HG03575 (cell line): ENCODE measurements around the gene ANKRD18A.

Experiments
- ATAC-seq: cut with Tn5 transposase; IDR thresholded peaks from one replicate; pipeline ENCODE4 v1.9.1; 2021; ENCODE audit not compliant: unreplicated experiment, insufficient number of reproducible peaks, low FRiP score; ENCODE audit errors: extremely low read depth

ANKRD18A gene

DNA sequence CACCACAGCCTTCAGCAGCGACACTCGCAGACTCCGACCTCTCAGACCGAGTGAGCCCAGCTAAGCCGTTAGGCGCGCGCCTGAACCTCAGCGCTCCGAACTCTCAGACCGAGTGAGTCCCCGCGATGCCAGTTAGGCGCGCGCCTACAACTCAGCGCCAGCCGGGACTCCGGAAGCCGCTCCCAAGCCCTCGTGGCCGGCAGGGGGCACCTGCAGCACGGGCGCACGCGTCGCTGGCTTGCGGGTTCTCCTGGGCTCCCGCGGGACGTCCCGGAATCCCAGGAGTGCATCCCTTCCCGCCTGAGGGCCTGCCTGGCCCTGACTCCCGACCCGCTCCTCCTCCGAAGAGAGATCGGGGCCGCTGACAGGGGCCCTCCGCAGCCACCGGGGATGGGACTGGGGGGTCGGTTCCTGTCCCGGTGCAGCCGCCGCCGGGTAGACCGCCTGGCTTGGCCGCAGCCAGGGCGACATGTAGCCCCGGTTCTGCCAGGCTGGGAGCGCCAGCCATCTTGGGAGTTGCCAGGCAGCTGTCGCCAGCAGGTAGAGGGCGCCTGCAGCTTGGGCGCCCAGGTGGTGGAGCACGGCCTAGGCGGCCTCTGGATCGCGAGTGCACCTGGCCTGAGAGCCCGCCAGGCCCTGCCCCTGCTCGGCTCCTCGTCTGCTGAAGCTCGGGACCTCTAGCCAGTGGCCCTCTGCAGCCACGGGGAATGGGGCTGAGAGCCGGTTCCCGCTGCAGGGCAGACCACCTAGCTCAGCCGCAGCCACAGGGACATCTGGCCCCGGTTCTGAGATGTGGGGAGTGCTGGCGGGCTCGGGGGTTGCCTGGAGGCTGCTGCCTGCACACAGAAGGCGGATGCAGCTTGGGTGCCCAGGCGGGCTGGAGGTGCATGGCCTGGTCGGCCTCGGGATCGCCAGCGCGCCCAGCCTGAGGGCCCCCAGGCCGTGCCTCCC, at the start of gene ANKRD18A:
ANKRD18A (minus strand) TSS at position 114 of the 951 bp plus-strand sequence. CDS start 311 bp downstream, outside the sequence.
- ATAC-seq = no peak

DNA sequence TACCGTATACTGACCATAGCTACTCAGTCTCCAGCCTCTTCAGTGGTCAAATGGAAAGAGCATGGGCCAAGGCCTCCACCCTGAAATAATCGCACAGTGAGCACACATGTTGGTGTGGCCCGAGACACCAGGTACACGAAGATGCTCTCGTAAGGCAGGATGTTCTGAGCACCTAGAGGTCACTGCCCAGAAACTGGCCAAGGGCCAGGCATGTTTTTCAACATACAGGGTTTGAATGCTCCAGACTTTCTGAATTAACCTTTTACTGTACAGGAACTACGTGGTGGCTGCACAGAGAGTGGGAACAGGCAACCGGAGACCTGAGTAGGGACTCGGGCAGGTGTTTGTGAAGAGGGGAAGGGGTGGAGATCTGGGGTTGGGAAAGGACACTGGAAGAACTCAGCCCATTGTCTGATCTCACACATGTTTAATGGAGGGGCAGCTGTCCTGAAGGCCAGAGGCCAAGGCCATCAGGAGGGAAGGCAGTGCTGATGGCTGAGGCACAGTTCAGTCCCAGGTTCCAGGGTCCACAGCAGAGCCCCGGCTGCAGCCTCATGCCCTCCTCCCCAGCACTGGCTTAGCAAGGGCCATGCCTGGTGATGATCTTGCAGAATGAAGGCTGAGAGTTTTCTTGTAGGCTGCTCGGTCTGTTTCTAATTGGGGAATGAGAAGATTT, 48.5 kb upstream of the ANKRD18A start:
- no peak for ATAC-seq

DNA sequence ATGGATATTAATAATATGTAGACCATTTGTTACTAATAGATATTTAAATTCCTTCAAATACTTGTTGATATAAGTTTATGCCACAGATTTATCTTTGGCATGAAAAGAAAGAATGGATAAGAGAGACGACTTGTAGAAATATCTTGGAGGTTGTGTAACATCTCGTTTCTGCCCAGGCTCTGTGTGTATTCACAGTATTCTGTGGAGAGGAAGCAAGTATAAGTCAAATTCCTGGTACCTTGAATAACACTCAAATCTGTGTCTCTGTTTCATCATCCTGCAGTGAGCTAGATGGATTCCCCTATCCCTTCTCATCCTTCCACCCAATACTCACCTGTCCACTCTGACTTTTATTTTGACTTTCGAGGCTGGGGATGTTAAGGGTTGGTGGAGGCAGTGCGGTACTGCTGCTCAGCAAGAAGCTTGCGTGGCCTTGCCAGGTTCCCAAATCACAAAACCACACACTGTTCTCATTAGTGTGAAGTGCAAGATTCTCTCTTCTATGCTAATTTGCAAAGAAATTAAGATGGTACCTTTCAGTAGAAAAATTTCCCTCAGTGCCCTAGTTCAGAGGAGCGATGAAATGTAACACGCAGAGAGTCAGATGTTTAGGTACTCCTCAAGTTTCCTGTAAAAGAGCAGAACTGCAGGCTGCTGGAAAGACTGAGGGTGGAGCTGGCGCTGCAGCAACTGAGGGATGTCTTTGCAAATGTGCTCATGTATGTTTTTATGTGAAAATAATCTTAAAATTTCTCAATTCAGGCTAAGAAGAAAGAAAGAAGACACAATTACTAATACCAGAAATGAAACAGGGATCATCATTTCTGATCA, 42.6 kb upstream of the ANKRD18A start:
- no peak for ATAC-seq

DNA sequence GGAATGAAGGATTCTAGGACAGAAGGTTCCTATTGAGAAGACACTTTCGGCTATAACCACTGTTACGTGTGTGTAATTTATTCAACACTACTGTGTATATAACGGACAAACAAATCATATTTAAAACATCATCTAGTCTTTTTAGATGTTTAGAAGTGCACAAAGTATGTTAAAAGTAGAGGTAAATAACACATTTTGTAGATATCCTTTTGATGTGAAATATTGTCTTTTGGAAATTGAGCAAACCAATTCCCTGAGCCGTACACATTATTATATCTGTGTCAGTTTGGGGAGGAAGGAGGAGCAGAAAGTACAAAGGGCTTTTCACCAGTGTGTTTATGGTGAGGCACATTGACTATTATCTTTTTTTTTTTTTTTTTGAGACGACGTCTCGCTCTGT, 39.1 kb upstream of the ANKRD18A start:
- no peak for ATAC-seq

DNA sequence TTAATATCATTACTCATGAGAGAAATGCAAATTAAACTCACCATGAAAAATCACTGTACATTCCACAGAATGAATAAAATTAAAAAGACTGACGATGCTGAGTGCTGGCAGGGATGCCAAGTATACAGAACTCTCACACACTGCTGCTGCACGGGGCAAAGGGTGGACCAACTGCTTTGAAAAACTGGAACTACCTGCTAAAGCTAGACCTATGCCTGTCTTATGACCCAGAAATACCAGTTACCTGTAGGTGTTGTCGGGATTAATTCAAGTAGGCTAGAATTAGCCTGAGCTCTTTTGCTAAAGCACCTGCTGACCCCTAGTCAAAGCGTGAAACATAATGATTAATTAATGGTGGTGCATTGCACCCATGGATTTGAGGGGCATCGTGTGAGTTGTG, 36.5 kb upstream of the ANKRD18A start:
- ATAC-seq = no peak

DNA sequence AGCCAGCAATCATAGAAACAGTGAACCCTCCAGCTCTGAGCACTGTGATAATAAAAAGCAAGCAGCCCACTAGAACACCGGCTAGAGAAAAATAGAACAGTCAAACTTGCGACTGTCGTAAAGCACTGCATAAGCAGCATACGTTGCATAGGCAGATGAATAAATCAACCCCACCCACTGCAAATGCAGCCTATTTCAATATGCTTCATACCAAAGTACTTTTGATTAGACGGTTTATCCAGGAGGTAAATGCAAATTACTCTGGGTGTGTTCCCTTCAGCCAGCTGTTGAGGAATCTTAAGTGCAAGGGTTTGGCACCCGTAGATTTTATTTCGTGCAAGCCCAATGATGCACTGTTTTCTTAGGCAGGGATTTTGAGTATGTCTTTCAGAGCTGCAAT, 32.1 kb upstream of the ANKRD18A start:
- ATAC-seq = no peak

DNA sequence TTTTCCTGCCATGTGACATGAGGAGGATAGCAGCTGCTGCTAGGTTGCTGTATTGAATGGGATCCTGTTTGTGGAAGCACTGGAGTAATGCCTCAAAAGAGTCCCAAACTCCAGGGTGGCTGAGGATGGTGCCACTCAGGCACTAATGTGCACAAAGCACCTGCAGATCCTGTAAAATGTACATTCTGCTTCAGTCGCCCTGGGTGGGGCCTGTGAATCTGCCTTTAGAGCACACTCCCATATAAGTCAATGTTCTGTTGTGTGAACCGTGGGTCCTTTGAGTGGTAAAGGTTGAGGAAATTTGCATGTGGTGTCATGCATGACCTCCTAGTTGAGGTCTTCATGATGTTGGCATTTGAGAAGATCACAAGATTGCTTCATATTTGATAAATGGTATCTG, 31.6 kb upstream of the ANKRD18A start:
- no peak for ATAC-seq

DNA sequence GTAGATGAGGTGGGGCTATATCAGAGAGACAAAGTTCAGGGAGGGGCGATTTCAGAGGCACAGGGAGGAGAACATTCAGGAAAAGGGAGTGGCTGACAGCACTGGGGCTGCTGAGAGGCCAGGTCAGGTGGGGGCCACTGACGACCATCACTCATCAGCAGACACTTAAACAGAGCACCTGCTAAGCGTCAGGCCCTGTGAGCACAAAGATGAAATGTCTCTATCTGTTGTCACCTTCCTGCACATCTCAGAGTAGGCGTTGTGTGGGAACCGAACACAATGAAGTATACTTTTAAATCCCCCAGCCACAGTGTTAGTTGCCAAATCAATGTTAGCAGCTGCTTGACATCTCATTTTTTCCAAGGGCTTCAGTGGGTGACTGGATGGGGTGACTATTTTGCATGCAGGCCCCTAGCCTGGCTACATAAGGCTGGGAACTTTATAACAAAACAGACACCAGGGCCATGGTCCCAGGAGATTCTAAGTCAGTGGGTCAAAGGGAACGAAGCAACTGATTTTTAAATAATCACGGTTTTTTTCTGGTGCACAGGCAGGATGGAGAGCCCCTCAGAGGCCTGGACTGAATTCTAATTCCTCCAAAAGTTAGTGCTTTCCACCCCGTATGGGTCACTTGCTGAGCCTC, 31.1 kb upstream of the ANKRD18A start:
- ATAC-seq = no peak

DNA sequence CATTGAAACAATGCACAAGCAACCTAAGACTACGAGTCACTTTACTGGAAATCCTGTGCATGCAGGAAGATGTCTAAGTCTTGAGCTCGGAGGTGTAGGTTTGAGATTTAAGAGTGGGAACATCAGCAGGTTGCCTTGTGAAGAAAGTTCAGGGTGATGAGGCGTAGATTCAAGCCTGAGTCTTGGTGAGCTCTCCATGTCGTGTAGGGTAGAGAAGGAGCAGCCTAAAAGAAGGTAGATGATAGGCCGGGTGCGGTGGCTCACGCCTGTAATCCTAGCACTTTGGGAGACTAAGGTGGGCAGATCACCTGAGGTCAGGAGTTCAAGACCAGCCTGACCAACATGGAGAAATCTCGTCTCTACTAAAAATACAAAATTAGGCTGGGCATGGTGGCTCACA, 30.2 kb upstream of the ANKRD18A start:
- no peak for ATAC-seq

DNA sequence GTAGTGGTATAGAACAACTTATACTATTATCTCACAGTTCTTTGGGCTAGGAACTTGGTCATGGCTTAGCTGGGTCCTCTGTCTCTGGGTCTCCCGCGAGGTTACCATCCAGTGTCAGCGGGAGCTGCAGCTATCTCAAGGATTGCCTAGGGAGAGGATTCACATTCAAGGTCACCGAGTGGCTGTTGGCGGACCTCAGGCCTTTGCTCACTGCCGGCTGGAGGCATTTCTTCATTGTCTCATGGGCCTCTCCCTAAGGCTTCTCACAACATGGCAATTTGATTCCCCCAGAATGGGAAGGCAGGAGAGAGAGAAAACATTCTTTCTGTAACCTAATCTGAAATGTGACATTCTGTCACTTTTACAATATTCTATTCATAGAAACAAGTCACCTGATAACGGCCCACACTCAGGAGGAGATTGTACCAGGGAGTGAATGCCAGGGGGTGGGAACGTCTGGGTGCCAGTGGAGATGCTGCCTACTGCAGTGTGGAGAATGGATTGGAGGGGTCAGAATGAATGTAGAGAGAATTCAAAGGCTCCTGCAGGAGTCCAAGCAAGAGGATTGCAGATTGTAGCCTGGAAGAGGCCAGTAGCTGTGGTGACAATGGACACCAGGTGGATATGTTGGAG, 29.5 kb upstream of the ANKRD18A start:
- ATAC-seq = no peak

DNA sequence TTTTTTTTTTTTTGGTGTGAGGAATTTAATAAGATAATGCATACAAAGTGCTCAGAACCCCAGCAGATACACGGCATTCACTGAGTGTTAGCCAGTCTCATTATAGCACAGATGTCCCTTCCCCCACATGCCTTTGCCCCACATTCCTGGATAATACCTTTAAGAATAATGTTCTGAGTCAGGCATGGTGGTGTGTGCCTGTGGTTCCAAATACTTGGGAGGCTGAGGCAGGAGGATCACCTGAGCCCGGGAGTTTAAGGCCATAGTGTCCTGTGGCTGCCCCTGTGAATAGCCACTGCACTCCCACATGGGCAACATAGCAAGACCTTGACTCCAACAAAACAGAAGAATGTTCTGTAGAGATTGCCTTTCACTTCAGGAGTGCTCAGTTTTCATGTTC, 24.2 kb upstream of the ANKRD18A start:
- ATAC-seq = no peak

DNA sequence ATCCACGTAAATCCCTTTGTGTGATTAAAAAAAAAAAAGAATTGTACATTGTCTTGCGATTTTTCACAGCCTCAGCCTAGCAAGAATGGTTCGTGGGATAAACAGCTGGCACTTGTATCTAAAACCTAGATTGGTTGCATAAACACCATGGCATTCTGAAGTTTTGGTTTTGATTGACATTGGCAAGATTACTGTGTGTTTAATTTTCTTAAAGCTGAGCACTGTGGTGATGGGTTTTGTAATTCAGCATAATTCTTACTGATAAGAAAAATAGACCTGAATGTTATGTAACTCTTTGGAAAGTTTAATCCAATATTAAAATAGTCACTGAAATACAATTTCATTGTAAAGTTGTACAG, 23.4 kb upstream of the ANKRD18A start:
- no peak for ATAC-seq

DNA sequence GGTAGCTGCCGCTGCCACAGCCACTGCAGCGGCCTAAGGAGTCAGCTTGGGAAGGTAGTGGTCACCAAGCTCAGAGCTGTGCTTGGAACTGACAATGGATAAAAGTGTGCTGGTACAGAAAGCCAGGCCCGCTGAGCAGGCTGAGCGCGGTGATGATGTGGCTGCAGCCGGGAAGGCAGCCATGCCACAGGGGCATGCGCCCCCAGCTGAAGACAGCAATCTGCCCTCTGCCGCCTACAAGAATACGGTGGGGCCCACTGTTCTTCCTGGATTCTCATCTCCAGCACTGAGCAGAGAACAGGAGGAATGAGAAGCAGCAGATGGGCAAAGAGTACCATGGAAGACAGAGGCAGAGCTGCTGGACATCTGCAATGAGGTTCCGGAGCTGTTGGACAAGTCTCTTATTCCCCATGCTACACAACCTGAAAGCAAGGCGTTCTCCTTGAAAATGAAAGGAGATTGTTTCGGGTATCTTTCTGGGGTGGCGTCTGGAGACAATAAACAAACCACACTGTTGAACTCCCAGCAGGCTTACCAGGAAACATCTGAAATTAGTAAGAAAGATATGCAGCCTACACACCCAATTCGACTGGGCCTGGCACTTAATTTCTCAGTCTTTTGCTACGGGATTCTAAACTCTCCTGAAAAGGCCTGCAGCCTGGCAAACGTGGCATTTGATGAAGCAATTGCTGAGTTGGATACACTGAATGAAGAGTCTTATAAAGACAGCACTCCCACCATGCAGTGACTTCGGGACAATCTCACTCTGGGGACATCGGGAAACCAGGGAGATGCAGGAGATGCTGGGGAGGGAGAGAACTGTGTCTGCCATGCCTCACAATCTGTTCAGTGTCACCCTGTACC, 22.8 kb upstream of the ANKRD18A start:
- no peak for ATAC-seq

DNA sequence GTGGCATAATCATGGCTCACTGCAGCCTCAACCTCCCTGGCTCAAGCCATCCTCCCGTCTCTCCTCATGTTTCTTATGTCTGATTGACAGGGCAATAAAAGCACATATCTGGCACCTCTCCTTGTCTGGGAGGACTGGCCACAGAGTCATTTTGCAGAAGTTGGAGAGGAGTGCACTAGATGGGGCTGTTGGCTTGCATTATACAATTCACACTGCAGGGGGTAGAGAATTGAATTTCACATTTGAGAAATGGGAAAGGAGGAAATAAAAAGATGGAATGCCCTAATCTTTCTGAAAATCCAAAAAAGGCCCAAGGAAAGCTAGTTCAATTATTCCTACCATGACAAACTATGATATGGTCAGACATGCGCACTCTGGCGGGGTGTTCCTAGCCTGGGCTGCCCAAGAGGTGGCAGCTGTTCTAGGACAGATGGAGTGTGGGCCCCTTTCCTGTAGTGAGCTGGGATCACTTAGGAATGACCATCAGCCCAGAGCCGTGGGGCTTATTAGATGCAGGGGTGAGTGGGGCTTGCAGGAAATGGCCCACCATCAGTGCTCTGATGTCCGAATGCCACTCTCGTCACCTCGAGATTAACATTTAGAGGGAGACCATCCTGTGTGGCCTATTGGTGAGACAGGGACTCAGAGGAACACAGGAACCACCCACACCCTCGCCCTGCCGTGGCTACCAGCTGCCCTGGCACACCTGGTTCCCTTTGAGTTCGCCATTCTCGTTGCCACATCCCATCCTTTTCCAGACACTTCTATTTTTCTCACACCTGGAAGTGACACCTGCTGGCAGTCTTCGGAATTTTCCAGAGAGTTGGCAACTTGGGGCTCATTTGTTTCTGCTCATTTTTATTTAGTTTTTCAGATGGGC, 21.8 kb upstream of the ANKRD18A start:
- ATAC-seq = no peak

DNA sequence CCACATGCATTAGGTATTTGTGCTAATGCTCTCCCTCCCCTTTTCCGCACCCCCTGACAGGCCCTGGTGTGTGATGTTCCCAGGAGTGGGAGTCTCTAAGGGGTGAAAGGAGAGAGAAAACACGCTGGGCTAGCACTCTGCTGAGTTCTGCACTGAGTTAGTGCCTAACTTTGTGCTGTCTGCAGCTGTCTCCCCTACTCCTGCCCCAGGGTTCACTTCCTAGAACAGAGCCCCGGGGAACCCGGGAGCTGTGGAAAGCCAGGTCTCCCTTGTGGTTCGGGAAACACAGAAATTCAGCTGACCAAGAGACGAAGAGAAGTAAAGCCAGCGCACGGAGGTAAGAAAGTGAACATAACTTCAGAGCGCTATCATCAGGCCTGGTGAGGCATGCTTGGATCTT, 20.7 kb upstream of the ANKRD18A start:
- no peak for ATAC-seq

DNA sequence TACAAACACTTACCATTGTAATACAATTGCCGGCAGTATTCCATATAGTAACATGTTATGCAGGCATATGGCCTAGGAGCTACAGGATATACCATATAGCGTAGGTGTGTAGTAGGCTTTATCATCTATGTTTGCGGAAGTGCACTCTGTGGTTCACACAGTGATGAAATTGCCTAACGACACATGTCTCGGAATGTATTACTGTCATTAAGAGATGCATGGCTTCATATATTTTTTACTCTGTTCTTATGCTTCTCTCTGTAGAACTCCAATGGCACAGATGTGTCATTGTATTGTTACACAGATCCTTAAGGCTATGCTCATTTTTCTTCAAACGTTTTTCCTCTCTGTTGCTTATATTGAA, 19.2 kb upstream of the ANKRD18A start:
- ATAC-seq = no peak
